Activated CD4-positive, alpha-beta T cell treated with anti-CD3 and anti-CD28 coated beads, Interleukin-2, amount 50 U/mL, for 1 hour (primary cell): ENCODE results near the gene LIG3.
"Not testable (repeated sequence)": the region's sequence is repeated elsewhere in the genome, so short reads cannot be mapped to it uniquely, and the experiment has no call there.

ENCODE experiments used
- DNase-seq: peaks from one replicate; pipeline ENCODE4 v3.0.0-alpha.2; 2020

The LIG3 gene

DNA sequence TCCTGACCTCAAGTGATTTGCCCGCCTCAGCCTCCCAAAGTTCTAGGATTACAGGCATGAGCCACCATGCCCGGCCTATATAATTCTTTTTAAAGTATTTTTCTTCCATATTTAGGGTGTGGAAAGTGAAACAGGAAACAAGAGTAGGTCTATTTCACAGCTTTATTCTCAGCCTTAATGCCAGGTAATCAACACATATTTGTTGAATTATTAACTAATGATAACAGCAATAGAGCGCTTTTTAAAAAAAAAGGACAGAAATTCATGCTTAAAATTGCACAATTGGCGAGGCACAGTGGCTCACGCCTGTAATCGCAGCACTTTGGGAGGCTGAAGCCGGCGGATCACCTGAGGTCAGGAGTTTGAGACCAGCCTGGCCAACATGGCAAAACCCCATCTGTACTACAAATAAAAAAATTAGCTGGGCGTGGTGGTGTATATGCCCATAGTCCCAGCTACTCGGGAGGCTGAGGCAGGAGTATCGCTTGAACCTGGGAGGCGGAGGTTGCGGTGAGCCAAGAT, 65.2 kb downstream of the LIG3 start:
- DNase-seq = not testable (repeated sequence)

DNA sequence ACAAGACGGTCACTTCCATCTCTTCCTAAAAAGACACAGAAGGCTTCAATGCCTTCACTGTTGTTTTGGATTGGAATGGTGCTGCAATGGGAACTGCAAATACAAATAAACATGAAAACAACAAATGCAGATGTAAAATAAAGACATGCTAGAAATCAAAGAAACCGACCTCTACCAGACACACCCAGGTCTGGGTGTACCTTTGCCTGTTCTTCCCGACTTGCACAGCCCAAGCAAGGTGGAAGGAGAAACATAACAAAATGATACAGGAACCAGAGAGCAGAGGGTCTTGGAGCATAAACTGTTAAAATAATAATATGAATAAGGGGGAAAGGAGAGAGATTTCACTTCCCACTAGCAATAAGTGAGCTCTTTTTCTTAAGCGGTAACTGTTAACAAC, 65.9 kb downstream of the LIG3 start:
- no peak for DNase-seq

DNA sequence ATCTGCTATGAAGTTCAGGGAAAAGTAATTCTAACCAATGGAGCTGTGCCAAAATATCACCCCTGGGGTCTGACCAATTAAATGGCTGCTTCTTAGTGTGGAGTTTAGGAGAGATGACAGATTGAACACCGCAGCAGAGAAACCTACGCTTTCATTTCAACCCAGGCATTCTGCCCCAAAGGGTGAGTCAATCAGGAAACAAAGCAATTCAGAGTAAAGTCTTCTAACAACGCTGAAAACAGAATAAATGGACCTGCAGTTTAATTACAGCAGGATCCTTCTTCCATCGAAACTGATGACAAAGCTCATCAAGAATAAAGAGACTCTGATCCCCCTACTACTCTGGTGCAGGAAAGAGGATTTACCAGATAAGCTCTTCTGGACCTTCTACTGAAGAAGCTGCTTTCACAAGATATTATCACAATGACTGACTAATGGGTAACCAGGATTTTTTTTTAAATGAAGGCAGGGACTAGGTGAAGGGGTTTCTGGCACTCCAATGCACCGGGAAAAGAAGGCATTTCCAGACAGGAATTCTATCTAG, 66.5 kb downstream of the LIG3 start:
- DNase-seq = peak; percentile 49

DNA sequence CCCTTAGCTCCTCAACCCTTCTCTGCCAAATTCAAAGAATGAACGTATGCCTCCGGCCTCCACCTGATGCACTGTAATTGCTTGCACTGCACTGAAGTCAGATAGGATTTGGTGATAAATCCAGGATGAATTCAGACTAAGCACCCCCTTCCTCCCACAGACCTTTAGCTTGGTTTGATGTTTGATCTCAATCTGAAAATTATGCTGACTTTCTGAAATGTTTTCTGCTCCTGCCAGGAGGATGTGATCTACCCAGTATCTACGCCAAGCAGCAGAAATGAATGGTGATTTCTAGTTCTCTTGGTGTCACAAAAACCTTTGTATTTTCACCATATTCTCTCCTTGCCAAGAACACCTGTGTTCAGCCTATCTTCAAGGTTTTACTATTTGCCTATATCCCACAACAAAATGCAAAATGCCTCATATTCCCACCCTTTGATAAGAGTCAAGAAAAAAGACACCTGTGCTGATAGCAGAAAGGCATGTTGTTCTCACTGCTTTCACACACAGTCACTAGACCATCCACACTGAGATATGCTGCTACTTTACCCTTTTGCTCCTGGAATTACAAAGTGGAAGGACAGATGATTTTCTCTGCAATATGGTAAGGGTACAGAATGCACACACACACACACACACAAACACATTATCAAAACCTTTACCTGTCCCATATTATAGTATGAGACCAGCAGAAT, 68.5 kb downstream of the LIG3 start:
- no peak for DNase-seq

DNA sequence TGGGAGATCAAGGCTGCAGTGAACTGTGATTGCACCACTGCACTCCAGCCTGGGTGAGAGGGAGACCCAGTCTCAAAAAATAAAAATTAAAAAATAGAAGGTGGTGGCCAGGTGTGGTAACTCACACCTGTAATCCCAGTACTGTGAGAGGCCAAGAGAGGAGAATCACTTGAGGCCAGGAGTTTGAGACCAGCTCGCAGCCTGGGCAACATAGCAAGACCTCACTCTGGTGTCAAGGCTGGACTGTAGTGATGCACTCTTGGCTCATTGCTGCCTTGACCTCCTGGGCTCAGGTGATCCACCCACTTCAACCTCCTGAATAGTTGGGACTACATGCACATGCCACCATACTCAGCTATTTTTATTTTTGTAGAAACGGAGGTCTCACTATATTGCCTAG, 69.9 kb downstream of the LIG3 start:
- DNase-seq = no peak

DNA sequence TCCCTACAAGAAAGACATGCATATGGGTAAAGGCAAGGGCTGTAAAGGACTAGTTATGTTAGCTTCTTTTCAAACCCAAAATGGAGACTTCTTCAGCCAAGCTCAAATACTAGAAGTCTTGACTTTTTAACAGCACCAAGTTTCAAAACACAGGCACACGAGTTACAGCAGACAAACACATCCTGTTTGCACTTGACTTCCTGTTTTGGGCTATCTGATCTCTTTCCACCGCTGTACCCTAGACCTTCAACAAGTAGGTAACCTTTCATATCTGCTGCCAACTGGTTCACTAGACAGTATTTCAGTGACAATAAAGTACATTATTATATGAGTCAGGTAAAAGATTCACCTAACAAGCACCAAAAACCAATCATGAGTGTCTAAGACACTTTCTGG, 70.9 kb downstream of the LIG3 start:
- DNase-seq = peak; percentile 21

DNA sequence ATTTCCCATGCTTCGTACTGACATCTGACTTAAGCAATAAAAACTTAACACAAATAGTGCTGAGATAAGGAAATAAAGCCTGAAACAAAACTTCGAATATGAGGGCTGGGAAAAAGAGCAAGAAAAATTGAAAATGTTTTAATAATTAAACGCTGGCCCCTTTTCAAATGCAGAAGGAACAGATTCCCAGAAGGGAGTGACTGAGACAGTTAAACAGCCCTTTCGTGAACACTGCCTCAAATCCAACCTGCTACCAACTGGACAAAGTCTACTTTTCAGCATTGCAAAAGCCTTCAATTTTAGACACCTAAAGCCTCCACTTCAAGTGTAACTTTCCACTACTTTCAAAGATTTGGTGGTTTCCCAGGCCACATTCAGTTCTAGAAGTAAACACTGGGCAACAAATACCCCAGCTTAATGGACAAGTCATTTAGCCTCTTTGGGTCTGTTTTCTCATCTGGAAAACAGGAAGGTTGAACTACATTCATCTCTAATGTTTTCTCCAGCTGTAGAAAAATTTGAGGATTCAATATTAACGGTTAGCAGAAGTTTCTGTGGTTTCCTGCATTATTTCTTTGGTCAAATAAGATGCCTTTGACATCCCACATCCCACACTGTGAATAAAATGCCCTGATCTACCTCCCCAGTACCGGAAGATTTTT, 71.4 kb downstream of the LIG3 start:
- no peak for DNase-seq

DNA sequence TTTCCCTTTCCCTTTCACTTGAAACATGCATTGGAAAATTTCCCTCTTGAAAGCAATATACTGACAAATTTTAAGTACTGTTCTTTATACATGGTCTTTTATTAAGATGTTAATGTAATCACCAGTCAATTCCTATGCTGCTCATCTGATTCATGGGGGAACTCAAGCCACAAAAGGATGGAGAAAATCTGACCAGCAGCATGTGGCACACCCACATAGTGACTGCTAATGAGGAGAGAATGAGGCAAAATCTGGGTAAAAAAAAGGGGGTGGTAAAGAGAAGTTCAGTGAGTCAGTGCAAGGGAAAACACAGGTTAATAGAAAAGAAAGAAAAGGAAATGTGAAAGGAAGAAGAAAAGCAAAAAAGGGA, 71.9 kb downstream of the LIG3 start:
- no peak for DNase-seq

DNA sequence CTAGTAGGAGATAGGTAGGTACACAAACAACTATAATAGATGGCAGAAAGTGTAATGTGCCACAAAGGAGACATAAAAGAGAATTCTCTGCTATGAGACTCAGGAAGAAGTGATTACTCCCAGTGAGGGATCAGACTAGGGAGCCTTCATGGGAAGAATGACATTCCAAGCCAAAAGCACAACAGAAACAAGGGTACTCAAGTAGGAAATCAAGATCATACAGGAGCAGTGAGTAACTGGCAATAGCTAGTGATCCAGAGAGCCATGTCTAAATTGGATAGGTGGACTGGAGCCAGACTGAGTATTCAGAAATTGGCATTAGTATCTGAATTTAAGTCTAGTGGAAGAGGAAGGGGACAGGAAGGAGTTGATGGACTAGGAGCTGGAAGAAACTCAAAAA, 72.5 kb downstream of the LIG3 start:
- DNase-seq = no peak

DNA sequence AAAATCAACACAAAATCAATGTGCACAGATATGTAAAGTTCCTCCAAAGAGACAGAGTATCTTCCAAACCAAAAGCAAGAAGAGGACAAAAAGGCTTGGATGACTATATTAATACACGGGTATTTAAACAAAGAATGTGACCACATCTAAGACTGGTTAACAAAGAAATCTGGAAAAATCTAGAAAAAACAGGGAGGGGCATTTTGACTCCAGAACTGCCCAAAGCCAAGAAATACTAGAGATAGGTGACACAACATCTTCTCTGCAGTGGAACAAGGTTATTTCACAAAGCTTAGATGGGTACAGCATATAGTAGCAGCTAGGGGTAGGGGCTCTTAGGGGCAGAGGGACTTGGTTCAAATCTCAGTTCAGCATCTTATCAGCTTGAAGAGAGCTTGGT, 72.9 kb downstream of the LIG3 start:
- DNase-seq = no peak

DNA sequence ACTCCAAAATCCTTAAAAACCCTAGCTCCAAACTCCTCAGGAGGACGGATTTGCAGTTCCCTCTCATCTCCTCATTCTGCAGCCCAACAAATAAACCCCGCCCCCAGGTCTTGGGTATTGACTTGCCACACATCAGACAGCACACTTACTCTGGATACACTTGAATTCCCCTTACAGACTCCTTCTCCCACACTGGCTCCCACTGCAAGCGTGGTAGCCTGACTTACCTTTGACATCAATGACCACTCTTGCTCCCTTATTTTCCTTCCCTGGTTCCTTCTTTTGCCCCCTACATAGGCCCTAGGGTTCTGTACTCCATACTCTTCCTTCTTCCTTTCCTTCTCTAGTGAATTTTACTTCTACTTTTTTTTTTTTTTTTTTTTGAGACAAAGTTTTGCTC, 75.7 kb downstream of the LIG3 start:
- no peak for DNase-seq

DNA sequence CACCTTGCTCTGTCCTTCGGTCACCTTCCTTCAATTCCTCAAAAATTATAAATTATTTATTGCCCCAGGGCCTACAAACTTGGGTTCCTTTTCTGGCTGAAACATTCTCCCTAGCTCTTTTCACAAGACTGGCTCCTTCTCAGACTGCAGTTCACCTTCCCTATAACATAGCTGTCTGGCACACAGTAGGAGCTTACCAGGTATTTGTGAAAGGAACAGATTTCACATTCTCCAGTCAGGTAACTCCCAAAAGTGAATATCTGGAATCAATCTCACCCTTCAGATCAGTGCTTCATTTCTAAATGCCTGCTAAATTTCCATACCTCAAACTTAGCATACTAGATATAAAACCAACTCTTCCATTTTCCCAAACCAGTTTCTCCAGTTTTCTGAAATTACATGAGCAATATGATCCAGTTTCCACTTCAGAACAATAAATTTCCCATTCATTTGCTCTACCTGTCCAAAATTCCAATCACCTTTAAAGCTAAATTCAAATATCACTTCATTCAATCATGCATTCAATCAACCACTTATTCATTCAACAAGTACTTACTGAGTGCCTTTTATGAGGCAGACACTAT, 77.1 kb downstream of the LIG3 start:
- no peak for DNase-seq
